SK-MEL-5 (cell line): ENCODE measurements around the gene LRRC19. TPM values are rescaled to one million over a fixed set of nuclear protein-coding genes. Genes with fewer than 3 reads are reported as not detected.

Experiments used
- DNase-seq: peaks from one replicate; pipeline ENCODE4 v3.0.0-alpha.2; 2016; ENCODE audit warnings: low read depth, low spot score
- in situ Hi-C: cut with HindIII; loops from 2 replicates; pipeline ENCODE4 v1.10.0; 2016; ENCODE audit warnings: low sequenced_read_pairs, high pct_unique_total_duplicates, low pct_unique_long_range_greater_than_20kb
- polyA plus RNA-seq, 2 experiments: library from polyadenylated mRNA; depleted of rRNA; stranded (reverse); fragments of >200 nt; gene quantifications; 2 replicates each; pipeline ENCODE4 v1.2.3, GENCODE V29; 2015
- total RNA-seq: library from RNA; depleted of rRNA; stranded (reverse); fragments of >200 nt; shearing (Covaris generic); gene quantifications from 2 replicates; pipeline ENCODE4 v1.2.3, GENCODE V29; 2014; rRNA removed

LRRC19 gene, protein sequence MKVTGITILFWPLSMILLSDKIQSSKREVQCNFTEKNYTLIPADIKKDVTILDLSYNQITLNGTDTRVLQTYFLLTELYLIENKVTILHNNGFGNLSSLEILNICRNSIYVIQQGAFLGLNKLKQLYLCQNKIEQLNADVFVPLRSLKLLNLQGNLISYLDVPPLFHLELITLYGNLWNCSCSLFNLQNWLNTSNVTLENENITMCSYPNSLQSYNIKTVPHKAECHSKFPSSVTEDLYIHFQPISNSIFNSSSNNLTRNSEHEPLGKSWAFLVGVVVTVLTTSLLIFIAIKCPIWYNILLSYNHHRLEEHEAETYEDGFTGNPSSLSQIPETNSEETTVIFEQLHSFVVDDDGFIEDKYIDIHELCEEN
- not detected in 2 replicates for total RNA-seq
- polyA plus RNA-seq (2015; cell fraction: cytosol; rRNA removed), result not detected in 2 replicates
- polyA plus RNA-seq (2015; cell fraction: nucleus; rRNA removed), result not detected in 2 replicates

DNA sequence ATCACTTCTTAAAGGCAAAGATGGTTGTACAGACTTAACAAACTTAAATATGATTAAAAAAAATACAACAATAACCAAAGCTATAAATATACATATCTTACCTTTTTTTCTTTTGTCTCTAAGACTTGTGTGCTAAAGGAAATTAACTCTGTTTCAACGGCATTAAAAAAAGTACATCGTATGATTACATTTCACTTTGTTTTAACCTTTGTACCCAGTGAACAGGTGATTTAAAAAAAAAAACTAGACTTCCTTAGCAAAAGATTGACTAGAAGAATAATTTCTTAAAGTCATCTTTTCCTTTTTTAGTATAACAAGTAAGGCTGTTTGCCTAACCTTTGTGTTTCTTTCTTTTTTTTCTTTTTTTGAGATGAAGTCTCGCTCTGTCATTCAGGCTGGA lies at the start of gene LRRC19:
Gene LRRC19 (minus strand): TSS at position 182 of the 400 bp plus-strand sequence. CDS start 5,978 bp downstream, outside the sequence.
- no peak for DNase-seq
- in situ Hi-C loops, result no loop called here

DNA sequence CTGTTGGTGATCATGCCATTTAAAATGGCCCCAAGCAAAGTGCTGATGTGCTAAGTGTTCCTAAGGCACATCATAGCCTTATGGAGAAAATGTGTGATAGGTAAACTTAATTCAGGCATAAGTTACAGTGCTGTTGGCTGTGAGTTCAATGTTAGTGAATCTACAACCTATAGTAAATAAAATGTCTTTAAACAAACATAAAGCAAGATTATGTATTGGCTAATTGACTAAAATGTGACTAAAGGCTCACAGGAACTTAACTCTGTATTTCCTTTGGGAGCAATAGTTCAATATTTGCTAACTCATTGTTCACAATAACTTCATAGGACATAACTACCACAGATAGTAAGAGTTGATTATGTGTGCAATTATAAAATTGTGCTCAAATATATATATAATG lies 49.4 kb upstream of the LRRC19 start:
- no peak for DNase-seq
- in situ Hi-C loops, result no loop called here

DNA sequence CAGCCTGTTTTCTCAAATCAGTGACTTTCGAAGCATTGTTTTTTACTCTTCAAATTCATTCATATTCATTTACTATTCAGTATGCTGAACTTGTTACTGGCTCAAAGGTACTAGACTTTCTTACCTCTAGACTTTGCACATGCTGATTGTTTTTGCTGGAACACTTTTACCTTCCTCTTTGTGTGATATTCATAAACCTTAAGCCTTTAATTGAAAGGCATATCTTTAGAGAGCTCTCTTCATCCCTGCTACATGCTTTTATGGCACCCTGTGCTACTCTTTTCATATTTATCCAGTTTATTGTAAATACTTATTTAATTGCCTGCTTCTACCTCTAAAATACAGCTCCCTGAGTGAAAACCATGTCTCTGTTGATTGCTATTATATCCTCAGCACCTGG lies 48.7 kb upstream of the LRRC19 start:
- no peak for DNase-seq
- in situ Hi-C loops, result no loop called here

DNA sequence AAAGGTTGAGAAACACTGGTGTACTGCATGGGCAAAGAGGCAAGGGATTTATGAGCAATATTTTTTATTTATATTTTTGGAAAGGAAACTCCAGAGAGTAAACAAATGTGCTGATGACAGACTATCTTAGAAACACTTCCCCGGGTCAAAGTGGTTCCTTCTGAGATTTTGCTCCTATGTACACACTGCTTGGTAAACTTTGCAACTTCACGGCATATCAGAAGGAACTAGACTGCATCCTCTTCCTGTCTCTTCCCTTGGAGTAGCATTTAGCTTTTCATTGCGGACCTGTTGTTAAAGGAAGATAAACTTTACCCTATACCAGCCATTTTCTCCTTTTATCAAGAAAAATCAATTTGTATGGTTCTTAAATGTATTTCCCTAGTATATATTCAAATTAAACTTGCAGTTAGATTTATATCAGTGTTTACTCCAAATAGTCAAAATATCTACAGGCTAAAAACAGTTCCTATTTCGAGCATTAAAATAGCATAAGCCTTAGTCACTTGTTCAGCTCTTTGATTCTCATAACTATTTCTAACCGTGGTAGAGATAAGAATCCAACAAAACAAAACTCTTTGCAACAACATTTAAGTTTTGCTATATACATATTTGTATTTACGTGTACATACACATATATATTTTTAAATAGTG lies 48.0 kb upstream of the LRRC19 start:
- in situ Hi-C loops, result no loop called here
- DNase-seq, result no peak

DNA sequence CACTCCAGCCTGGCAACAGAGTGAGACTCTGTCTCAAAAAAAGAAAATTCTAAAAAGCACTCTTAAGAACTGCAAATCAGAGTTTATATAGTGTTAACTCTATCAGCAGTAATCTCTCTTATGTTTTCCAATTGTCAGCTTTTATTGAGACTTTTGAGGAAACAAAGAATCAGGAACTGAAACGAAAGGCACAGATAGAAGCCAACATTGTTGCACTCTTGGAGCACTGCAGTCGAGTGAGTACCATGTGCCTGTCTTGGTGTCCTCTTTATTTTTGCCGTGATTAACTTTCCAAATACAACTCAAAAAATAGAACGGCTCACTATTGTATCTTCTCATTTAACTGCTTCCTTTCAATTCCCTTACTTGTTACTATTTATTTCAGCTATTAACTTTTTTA lies 41.7 kb upstream of the LRRC19 start:
- DNase-seq, result no peak
- in situ Hi-C loops, result no loop called here

DNA sequence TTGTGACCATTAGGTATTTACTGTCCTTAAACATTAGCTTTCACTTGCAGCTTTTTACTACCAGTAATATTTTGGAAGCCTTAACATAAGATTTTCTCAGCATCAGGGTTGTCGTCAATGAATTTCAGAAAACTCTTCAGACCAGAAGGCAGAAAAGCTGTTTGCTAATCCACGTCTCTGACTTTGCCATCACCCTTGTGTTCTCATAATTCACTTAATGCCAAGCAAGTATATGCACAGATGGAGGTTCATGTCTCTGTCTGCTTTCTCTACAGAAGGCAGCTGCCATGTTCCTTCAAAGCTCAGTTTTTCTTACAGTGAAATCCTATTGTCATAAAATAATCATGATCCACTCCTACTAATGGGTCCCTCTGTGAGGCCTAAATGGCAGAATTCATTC lies 37.7 kb upstream of the LRRC19 start:
- no peak for DNase-seq
- in situ Hi-C loops, result no loop called here

DNA sequence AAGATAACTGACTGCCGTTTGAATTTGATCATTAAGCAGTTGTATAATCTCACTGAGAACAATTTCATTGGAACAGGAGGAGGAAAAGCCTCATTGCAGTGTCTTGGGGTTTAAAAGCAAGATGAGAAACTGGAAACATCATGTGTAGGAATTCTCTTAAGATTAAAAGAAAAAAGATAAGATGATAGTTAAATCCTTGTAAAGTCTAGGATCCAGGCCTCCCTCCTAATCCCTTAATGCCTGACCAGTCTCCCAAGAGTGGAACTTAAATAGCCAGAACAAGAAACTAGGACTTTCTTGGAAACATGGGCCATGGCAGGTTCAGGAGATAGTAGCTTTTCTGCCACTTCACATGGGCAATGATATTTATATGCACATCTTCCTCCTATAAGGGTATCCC lies 37.0 kb upstream of the LRRC19 start:
- in situ Hi-C loops, result no loop called here
- no peak for DNase-seq

DNA sequence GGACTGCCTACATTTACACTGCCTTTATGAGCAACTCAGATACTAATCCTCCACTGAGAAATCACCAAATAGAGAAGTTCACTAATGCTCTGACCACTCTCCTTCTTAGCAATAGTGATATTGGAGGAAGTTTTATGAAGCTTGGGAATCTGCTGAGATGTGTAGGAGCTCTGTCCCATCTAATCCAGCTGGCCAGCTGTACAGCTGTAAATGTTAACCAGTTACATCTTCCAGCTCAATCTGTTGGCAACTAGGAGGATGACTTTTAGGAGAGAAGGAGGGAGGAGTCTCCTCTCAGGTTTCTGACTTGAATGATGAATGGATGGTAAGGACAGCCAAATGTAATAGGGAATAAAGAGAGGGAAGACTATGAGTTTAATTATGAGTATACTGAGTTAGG lies 36.3 kb upstream of the LRRC19 start:
- in situ Hi-C loops, result no loop called here
- no peak for DNase-seq

DNA sequence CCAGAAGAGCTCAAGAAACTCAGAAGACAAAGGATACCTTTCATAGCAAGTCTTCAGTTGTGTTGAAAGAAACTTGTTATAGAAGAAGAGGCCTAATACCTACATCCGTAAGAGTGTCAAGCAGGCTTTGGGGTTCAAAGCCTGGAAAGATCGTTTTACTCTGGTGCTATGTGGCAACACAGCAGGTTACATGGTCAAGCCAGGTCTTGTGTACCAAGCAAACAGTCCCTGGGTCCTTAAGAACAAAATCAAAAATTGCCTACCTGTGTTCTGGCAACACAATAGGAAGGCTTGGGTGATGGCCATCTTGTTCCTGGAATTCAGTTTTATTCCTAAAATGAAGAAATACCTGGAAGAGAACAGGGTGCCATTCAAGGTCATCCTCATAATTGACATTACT lies 32.0 kb upstream of the LRRC19 start:
- DNase-seq, result no peak
- in situ Hi-C loops, result no loop called here

DNA sequence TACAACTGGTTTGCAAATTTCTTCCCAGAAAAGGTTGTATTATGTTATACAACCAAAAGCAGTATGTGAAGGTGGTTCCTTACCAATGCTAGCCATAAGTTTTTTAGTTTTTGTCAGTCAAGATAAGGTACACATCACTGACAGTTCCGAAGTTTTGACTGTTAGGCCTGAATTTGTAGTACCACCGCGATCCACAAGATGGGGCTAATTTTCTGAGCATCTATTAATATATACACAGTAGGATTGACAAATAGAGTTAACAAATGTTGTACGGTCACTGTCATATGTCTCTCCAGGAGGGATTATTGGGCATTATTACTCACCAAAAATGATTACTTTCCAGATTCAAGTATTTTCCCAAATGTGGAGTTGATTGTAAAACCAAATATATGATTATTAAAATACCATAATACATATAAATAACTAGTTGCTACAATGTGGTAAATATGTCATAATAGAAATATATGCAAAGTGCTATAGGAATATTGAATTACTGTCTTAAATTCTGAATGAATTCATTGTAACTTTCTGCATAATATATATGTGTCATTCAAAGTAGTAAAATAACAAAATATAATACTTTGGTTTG lies 28.4 kb upstream of the LRRC19 start:
- in situ Hi-C loops, result no loop called here
- DNase-seq, result no peak

DNA sequence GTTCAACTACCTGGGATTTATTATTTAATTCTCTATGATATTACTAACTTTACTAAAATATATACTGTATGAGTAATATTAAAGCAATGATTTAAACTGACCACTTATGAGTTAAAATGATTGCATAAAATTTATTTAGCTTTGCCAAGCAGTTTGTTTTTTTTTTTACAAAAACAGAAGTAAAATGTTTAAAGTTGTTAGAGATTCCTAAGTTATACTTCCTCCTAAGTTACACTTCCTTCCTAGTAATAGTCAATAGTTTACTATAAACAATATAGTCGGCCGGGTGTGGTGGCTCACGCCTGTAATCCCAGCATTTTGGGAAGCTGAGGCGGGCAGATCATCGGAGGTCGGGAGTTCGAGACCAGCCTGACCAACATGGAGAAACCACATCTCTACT lies 23.7 kb upstream of the LRRC19 start:
- DNase-seq, result no peak
- in situ Hi-C loops, result no loop called here

DNA sequence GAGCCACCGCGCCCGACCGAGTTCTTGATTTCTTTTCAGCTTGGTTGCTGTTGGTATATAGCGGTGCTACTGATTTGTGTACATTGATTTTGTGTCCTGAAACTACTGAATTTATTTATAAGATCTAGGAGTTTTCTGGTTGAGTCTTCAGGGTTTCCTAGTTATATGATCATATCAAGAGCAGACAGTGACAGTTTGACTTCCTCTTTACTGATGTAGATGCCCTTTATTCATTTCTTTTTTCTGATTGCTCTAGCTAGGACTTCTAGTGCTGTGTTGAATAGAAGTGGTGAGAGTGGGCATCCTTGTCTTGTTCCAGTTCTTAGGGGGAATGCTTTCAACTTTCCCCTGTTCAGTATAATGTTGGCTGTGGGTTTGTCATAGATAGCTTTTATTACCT lies 17.4 kb upstream of the LRRC19 start:
- no peak for DNase-seq
- in situ Hi-C loops, result no loop called here

DNA sequence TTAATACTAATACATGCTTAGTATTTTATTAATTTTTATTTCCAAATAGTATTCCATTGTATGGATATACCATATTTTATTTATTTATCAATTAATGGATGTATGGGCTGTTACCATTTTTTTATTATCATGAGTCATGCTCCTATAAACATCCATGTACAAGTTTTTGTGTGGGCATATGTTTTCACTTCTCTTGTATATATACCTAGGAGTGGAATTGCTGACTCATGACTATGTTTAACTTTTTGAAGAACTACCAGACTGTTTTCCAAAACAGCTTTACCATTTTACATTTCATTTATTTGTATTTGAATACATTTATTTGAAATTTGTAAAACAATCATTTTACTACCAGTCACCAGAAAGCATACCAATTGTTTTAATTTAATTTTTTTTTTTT lies 14.1 kb upstream of the LRRC19 start:
- DNase-seq, result no peak
- in situ Hi-C loops, result no loop called here

DNA sequence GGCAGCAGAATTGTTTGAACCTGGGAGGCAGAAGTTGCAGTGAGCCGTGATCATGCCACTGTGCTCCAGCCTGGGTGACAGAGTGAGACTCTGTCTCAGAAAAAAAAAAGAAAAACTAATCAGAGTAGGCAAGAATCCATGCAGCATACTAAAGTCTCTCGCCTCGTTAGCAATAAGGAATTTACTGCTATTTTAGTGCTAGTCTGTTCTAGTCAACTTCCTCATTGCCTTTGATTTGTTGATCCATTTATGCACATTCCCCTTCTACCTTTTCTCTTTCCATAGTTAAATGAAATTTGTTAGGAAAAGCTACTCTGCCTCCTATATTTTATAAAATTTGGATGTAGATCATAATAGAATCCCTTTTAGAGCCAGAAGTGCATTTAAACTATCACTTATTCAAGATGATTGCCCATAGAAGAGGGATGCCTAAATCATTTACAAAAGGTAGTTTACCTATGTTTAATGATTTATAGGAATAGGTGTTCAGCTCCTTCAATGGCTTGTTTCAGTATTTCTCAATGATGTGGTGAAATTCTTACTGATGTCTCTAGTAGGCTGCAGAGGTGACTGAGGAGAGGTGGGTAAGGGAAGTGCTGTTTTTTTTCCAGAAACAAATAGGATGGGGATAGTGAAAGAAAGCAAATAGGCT lies 1.9 kb downstream of the LRRC19 start:
- in situ Hi-C loops, result no loop called here
- no peak for DNase-seq

DNA sequence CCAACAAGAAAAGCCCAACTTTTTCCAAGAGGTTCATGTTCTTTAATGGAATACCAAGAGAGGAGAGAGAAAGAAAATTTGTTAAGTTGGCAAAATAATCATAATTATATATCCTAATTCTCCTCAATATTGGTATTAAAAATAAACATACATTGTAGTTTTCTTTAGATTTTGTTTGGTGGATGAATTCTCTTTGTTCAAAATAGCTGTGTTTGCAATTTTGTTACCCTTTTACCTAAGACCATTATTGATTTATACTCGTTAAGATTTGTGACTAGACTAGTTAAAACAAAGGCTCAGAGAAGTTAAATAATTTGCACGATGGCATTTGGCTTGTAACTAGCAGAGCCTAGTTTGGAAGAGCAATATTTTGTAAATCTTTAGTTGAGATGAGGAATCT lies 9.7 kb downstream of the LRRC19 start:
- in situ Hi-C loops, result no loop called here

DNA sequence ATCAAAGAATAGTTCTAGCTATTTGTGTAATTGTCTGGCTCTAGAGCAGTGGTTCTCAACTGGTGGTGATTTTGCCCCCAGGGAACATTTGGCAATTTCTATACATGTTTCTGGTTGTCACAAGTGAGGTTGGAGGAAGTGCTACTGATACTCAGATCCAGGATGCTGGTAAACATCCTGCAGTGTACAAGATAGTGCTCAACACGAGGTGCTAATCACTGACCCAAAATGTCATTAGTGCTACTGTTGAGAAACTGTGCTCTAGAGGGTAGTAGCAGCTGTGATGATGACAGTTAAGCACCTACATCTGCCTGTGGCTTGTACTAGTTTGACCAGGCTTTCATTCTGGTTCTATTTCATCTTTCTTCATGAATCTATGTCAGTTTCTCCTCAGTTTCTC lies 22.1 kb downstream of the LRRC19 start:
- DNase-seq, result no peak
- in situ Hi-C loops, result no loop called here

More for the DNA sequence above, 9.7 kb downstream of the LRRC19 start:
- DNase-seq, result no peak

DNA sequence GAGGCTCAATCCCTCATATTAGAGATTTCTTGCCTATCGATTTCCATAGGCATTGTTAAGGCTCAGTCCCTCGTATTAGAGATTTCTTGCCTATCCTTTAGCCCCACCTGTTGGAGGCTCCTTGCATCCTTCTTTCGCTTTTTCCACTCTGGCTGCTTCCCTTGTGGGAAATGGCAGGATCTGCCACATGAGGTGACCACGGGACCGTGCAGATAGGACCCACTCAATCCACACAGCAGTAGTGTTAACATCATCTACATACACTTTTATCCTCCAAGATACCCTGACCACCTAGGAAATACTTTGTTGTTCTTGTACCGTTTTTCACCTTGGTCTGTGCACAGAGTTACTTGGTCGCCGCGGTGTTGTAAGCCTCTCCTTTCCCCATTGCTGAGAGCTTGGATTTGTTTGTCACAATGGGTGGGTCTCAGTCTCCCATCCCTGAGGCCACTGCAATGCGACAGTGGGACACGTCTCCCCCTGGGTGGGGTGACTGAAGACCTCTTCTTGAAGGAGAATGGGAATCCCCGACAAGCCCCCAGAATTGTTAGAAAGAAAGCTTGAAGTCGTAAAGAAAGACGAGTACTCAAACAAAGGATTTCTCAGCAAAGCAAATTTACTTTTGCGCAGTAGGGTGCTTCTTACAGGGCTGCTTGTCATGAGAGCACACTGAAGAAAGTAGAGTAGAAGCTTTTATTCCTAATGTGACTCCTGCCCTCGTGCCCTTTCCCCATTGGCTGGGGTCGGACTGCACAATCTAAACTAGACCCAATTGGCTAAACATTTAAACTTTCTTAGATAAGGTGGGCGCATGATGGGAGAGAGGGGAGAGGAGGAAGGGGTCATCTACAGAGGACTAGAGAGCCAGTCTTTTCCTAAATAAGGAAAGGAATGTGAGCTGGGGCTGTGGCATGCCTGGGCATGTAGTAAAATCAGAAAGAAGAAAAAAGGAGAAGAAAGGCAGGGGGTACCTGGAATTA lies 29.5 kb downstream of the LRRC19 start:
- DNase-seq, result no peak
- in situ Hi-C loops, result no loop called here
